Hematopoietic multipotent progenitor cell treated with erythropoietin and hydrocortisone succinate and interleukin-3 and kit ligand, for 6 days (in vitro differentiated cells): Measurements from ENCODE around the gene UBXN7.
"Not testable (repeated sequence)": the region's sequence is repeated elsewhere in the genome, so short reads cannot be mapped to it uniquely, and the experiment has no call there.

Source experiments
- DNase-seq: peaks from one replicate; pipeline ENCODE4 v3.0.0-alpha.2; 2015

Gene UBXN7

DNA sequence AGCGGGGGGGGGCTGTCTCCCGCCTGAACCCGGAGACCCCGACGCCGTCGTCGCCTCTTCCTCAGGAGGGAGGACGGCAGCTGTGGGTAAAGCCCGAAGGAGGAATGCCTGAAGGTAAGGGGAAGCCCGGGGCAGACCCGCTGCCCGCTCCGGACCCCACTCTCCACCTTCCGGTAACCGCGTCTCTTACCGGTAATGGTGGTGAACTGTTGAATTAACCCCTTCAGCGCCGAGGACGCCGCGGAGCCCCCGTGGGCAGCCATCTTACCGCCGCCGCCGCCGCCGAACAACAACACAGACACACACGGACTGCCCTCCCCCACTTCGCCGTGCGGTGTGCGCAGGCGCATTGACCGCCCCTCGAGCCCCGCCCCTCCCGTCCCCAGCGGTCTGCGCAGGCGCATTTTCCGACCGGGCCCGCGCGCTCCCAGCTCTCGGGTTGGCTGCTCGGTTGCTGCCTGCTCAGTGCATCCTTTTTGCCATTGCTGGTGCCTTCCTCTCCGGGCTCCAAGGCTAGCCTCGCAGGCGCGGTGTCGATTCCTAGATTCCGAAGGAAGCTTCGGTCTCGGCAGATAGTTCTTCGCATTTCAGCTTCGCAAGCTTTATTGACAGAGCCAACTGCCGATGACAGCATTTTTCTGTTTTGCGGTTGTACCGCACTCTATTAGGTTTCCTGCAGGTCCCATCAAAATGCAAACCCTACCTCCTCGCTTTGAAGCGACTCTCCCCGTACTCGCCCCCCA lies at the start of gene UBXN7:
UBXN7 (minus strand) TSS at position 291 of the 743 bp plus-strand sequence; CDS start at position 263, 28 bp downstream.
- DNase-seq, result peak; percentile 97

GRCh38 chr3:196477678-196478077 lies 45.5 kb upstream of the UBXN7 start:
- no peak for DNase-seq

DNA sequence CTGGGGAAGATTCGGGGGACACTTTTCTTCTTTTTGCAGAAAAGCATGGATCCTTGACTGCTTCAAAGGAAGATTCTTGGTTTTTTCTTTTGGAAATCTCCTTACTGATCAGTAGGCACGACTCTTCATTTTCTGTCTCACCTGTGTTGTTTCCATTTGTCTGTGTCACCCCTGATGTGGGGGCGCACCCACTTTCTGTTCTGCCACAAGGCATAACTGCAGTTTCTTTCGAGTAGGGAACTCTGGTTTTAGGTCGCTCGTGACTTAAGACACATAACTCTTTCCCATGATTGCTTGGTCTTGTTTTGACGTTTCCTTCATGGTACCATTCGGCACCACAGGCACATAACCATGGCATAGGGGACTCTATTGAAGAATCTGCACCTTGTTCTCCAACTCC lies 40.1 kb upstream of the UBXN7 start:
- DNase-seq, result no peak

GRCh38 chr3:196471551-196471950 lies 39.3 kb upstream of the UBXN7 start:
- no peak for DNase-seq

GRCh38 chr3:196470182-196470581 lies 38.0 kb upstream of the UBXN7 start:
- DNase-seq, result not testable (repeated sequence)

- no peak for DNase-seq
These were observed 31.6 kb upstream of the UBXN7 start for GRCh38 chr3:196463804-196464203.

- no peak for DNase-seq
These were observed 31.2 kb upstream of the UBXN7 start for GRCh38 chr3:196463478-196463756.

DNA sequence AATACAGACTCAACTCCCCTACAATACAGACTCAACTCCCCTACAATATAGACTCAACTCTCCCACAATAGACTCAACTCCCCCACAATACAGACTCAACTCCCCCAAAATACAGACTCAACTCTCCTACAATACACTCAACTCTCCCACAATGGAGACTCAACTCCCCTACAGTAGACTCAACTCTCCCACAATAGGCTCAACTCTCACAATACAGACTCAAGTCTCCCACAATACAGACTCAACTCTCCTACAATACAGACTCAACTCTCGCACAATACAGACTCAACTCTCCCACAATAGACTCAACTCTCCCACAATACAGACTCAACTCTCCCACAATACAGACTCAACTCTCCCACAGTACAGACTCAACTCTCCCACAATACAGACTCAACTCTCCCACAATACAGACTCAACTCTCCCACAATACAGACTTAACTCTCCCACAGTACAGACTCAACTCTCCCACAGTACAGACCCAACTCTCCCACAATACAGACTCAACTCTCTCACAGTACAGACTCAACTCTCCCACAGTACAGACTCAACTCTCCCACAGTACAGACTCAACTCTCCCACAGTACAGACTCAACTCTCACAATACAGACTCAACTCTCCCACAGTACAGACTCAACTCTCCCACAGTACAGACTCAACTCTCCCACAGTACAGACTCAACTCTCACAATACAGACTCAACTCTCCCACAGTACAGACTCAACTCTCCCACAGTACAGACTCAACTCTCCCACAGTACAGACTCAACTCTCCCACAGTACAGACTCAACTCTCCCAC lies 30.7 kb upstream of the UBXN7 start:
- DNase-seq, result not testable (repeated sequence)

- no peak for DNase-seq
These were observed 25.8 kb upstream of the UBXN7 start for GRCh38 chr3:196458063-196458462.

DNA sequence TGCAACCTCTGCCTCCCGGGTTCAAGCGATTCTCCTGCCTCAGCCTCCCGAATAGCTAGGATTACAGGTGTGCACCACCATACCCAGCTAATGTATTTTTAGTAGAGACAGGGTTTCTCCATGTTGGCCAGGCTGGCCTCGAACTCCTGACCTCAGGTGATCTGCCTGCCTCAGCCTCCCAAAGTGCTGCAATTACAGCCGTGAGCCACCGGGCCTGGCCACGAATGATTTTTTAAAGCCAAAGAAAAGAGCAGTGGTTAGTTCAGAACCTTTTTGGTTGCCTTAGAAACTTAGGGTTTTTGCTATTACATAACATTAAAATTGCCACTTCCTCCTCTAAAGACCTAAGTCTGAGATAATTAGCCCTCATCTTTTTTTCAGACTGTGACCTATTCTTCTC lies 25.2 kb upstream of the UBXN7 start:
- DNase-seq, result peak; percentile 73

GRCh38 chr3:196454935-196455334 lies 22.7 kb upstream of the UBXN7 start:
- DNase-seq, result no peak

DNA sequence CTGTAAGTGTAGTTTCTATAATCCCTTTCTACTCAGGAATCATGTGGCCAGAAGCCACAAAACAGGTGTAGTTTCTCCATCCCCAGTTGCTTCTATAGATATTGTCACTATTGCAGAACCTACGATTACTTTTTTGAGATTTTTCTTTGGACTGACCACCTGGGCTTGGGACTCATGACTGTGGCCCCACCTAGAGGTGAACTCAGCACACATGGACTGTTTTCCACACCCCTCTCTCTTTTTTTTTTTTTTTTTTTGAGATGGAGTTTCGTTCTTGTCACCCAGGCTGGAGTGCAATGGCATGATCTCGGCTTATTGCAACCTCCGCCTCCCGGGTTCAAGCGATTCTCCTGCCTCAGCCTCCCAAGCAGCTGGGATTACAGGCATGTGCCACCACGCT lies 13.2 kb upstream of the UBXN7 start:
- DNase-seq, result peak; percentile 49

DNA sequence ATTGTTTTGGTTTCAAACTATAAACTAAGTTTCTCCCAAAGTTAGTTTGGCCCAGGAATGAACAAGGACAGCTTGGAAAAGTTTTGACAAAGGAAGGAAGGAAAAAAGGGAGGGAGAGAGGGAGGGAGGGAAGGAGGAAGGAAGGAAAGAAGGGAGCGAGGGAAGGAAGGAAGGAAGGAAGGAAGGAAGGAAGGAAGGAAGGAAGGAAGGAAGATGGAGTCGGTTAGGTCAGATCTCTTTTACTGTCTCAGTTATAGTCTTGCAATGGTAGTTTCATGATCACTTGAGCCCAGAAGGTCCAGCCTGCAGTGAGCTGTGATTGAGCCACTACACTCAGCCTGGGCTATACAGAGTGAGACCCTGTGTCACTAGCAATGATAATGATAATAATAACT lies 12.3 kb upstream of the UBXN7 start:
- DNase-seq, result no peak

- no peak for DNase-seq
These were observed 8.5 kb upstream of the UBXN7 start for GRCh38 chr3:196440696-196441095.

GRCh38 chr3:196440041-196440537 lies 7.9 kb upstream of the UBXN7 start:
- DNase-seq, result no peak

GRCh38 chr3:196431181-196432136 lies 768 bp downstream of the UBXN7 start:
- peak; percentile 70 for DNase-seq

DNA sequence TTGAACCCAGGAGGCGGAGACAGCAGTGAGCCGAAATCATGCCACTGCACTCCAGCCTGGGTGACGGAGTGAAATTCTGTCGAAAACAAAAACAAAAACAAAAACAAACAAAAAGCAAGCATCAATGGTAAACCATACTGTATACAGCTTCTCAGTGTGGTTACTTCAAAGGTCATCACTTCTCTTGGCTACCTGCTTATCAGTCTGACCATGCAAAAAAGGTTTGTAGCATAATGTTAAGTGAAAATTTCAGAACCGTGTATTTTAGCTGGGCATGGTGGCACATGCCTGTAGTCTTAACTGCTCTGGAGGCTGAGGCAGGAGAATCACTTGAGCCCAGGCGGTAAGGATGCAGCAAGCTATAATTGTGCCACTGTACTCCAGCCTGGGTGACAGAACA lies 4.2 kb downstream of the UBXN7 start:
- DNase-seq, result no peak

- not testable (repeated sequence) for DNase-seq
These were observed 7.8 kb downstream of the UBXN7 start for GRCh38 chr3:196424421-196424820.

GRCh38 chr3:196423044-196423781 lies 9.0 kb downstream of the UBXN7 start:
- DNase-seq, result peak; percentile 76

DNA sequence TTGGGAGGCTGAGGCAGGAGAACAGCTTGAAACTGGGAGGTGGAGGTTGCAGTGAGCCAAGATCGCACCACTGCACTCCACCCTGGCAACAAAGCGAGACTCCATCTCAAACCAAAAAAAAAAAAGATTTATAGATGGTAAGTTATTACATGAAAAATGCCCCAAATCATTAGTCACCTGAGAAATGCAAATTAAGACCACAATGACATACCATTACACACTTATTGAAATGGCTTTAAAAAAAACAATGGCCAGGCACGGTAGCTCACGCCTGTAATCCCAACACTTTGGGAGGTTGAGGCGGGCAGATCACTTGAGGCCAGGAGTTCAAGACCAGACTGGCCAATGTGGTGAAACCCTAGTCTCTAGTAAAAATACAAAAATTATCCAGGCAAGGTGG lies 10.6 kb downstream of the UBXN7 start:
- not testable (repeated sequence) for DNase-seq

- DNase-seq, result no peak
These were observed 12.8 kb downstream of the UBXN7 start for GRCh38 chr3:196419386-196419785.

DNA sequence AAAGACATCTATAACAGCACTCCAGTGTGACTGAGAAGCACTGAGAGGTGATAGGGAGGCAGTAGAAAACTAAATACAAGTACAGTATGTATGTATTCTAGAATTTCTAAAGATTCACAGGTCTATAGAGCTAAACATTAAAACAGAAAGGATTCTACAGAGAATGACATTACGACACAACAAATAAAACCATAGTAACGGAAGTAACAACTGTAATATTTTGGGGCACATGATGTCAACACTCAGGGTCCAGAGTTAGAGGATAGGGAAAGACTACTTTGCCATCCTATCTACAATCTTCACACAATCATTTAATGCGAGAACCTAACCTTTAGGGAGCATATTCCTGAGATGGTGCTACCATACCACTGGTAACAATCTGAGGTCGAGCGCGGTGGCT lies 13.6 kb downstream of the UBXN7 start:
- DNase-seq, result no peak
